ENCODE measurements around the gene FIBCD1.

DNA sequence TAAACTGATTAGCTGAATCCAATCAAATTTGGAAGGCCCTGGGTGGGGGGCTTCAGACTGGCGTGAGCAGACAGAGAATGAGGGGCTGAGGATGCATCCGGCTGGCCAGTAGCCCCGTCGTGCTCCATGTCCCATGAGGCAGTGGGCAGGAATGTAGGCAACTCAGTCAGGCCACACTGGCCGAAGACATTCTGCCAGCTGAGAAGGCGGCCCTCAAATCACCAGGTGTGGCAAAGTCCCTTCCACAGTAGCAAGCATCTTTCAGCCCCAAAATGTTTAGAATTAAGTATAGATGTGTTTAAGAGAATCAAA, 44.3 kb upstream of the FIBCD1 start:
- TF ChIP-seq, protein P1, sequence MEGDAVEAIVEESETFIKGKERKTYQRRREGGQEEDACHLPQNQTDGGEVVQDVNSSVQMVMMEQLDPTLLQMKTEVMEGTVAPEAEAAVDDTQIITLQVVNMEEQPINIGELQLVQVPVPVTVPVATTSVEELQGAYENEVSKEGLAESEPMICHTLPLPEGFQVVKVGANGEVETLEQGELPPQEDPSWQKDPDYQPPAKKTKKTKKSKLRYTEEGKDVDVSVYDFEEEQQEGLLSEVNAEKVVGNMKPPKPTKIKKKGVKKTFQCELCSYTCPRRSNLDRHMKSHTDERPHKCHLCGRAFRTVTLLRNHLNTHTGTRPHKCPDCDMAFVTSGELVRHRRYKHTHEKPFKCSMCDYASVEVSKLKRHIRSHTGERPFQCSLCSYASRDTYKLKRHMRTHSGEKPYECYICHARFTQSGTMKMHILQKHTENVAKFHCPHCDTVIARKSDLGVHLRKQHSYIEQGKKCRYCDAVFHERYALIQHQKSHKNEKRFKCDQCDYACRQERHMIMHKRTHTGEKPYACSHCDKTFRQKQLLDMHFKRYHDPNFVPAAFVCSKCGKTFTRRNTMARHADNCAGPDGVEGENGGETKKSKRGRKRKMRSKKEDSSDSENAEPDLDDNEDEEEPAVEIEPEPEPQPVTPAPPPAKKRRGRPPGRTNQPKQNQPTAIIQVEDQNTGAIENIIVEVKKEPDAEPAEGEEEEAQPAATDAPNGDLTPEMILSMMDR (IDR thresholded peaks at IDR 0.05): no peak
- no peak for TF ChIP-seq POLR2A (IDR thresholded peaks at IDR 0.05)
